GM19324 (cell line): ENCODE data around the gene MTHFR.

Experiments used
- ATAC-seq: cut with Tn5 transposase; IDR thresholded peaks from one replicate; pipeline ENCODE4 v1.9.1; 2021; ENCODE audit warnings: mild to moderate bottlenecking, moderate library complexity; ENCODE audit not compliant: unreplicated experiment, low FRiP score

The MTHFR gene

DNA sequence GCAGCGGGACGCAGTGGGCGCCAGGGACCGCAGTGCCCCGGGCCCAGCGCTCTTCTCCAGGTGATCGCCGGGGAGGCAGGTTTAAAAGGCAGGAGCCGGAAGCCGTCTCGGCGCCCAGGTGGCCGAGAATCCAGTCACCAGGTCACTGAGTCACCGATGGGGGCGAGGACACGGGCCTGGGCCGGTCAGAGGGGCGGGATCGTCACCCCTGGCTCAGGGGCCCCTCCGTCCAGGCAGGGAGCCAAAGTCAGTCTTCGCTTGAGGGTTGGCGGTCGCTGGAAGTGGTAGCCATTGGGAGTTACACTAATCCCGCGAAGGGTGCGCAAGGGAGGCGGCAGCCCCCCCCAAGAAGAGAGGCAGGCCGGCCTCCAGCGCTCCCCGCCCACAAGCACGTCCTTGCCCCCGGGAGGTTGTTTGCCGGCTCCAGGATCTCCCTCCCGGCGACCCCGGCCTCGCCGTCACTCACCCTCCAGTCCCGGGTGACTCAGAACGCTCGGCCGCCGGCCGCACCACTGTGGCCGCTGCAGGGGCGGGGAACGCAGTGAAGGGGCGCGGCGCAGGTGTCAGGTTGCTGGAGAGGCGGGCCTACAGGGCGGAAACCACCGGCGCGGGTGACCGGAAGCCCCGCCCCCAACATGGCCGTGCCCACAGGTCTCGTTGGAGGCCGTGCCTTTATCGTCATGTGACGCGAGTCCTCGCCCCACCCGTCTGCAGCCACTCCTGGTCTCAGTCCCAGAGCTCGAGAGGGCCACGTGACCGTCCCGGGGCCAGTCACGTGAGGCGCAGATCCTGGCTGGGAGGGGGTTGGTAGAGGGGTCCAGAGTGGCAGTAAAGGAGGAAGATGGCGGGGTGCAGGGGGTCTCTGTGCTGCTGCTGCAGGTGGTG, at the start of gene MTHFR, which contains the start of gene CLCN6:
Gene MTHFR, minus strand, starts transcription at position 543 of the 885 bp plus-strand sequence. CDS start 2,848 bp downstream, outside the sequence.
Gene CLCN6, plus strand, starts transcription at position 770 of the 885 bp plus-strand sequence. Its CDS starts 72 bp downstream, at position 842.
- peak; percentile 88 for ATAC-seq

DNA sequence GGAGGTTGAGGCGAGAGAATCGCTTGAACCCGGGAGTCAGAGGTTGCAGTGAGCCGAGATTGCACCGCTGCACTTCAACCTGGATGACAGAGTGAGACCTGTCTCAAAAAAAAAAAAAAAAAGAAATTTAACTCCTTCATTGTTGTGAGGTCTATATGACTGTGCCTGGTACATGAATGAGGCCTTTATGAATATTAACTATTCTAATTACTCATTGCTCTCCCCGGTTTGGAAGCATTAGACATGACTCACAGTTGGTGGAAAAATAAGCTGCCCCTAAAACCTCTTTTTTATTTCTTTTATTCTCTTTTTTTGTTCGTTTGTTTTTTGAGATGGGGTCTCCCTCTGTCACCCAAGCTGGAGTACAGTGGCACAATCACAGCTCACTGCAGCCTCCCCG, 49.7 kb upstream of the MTHFR start:
- no peak for ATAC-seq

DNA sequence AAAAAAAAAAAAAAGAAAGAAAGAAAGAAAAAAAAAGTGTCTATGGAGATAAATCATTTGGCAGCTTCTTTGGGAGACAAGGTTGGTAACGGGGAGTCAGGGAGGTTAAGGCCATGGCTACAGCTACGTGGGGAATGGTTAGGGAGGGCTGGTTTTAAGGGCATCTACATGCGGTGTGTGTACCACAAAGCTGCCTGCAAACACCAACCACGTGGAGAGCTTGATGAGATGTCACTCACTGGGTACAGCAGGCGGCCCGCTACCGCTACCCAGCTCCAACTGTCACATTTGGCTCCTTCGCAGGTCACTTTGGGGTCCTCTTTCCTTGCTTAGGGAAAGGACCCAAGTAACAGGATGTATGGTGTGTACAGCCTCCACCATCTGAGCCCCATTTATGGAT, 48.8 kb upstream of the MTHFR start:
- no peak for ATAC-seq

DNA sequence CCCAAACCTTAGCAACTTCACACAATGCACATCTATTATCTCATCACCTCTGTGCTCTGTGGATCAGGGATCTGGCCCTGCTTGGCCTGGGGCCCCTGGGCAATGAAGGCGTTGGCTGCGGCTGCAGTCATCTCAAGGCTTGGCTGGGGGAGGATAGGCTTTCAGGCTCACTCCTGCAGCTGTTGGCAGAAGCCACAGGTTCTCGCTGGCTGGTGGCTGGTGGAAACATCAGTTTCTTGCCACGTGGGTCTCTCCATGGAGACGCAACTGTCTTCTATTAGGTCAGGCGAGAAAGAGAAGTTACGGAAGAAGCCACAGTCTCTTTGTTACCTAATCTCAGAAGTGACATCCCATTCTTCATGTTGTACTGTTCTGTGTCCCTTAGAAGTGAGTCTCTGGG, 45.4 kb upstream of the MTHFR start:
- no peak for ATAC-seq

GRCh38 chr1:11850156-11850555, 44.4 kb upstream of the MTHFR start:
- no peak for ATAC-seq

DNA sequence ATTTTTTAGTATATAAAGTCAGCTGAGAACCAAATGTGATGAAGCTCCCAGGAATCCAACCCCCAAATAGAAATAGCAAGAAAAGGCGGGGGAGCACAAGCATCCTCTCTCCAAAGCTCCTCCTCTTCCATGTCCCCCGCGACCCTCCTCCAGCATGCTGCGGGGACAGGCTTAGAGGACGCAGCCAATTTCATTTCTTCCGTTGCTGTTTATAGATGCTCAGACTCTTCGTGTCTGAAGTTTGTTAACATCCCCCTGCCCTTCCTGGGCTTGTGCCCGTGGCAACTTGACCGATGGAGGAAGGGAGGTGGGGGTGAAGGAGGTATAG, 42.6 kb upstream of the MTHFR start:
- no peak for ATAC-seq

DNA sequence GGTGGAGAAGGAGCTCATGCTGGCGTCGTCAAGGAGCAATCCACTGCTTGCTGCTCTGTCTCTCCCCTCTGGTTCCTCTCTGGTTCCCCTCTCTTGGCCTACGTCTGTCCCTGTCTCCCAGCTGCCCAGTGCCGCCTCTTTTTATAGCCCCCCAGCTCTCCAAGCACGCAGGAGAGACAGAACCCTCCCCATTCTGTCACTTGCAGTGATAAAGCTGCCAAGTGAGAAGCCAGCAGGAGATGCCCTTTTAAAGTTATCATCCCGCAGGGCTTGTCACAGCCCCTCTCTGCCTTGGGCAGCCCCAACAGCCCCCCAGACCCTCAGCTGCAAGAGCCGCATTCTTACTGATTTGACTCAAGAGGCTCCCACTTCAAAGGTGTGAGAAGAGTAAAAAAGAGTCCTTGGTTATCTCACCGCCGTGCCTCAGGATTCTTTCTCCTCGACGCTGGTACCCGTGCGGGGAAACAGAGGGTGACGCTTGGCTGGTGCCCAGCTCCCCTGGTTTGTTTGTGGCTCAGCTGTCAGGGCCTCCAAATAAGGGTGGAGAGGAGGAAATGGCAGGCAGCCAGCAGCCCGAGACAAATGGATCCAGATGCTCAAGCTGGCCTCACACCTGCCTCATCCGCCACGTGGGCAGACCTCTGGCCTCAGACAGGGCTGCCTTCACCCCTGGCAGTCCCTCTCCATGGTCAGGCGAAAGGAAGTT, 42.1 kb upstream of the MTHFR start, which contains the start of gene NPPA:
Gene NPPA, minus strand, starts transcription at position 117 of the 706 bp plus-strand sequence. Its CDS starts 99 bp downstream, at position 18.
- ATAC-seq: no peak

- no peak for ATAC-seq
Measured at GRCh38 chr1:11845641-11846335, 40.0 kb upstream of the MTHFR start.

DNA sequence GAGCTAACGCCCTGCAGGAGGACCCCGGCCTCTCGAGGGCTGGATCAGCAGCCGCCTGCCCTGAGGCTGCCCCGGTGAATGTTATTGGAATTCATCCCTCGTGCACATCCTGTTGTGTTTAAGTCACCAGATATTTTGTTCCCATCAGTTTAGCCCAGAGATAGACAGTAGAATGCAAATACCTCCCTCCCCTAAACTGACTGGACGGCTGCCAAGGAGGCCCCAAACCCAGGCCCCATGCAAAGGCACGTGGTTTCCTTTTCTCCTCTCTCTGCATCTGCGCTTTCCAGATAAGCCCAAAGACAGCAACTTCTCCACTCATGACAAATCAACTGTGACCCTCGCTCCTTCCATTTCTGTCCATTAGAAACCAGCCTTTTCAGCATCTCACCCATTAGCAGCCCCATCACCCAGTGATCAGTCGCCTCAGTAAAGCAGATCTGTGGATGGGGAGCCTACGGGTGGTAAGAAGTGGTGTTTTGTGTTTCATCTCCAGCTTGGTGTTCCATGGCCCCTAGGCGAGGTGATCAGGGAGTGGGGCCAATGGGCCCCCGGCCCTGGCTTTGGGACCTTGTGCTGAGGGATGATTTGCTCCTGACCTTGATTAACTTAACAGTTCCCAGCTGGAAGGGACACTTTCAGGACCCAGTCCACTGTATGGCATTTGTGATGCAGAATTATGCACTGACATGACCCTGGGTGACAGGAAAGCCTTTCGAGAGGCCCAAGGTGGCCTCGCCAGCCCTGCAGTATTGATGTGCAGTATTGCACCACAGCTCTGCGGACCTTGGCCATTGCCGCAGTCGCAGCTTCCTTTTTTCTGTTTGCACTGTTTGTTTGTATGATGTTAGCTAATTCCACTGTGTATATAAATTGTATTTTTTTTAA, 36.6 kb upstream of the MTHFR start:
- ATAC-seq: no peak

- ATAC-seq: no peak
Measured at GRCh38 chr1:11841245-11842153, 35.7 kb upstream of the MTHFR start.

GRCh38 chr1:11839727-11840705, 34.3 kb upstream of the MTHFR start:
- ATAC-seq: no peak

- ATAC-seq: no peak
Measured at GRCh38 chr1:11838349-11839272, 32.8 kb upstream of the MTHFR start.

GRCh38 chr1:11837767-11838348, 32.1 kb upstream of the MTHFR start:
- ATAC-seq: no peak

GRCh38 chr1:11836955-11837766, 31.4 kb upstream of the MTHFR start:
- ATAC-seq: no peak

DNA sequence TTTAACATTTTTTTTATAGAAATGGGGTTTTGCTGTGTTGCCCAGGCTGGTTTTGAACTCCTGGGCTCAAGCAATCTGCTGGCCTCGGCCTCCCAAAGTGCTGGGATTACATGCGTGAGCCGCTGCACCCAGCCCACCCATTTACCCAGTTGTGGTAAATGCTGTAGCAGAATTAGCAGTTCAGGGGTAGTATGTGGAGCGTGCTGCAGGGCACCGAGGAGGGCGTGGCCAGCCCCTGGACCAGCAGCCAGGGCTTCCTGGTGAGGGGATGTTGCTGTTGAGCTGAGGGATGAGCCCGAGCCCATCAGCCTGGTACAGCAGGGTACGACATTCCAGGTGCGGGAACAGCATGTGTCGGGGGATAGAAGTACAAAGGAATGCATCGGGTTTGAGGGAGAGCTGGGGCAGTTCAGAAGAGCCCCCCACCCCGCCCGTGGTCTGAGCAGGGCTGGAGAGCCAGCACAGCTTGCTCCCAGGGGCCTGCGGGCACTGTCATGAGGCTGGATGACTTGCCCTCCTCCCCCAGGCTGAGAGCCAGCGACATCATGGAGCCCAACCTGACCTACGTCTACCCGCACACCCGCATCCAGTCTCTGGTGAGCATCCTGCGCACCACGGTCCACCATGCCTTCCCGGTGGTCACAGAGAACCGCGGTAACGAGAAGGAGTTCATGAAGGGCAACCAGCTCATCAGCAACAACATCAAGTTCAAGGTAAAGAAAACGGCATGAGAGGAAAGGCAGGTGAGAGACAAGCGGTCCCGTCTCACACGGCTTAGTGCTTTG, 29.9 kb upstream of the MTHFR start:
- no peak for ATAC-seq
